ENCODE measurements around the gene RAB1B. TPM values are rescaled to one million over a fixed set of nuclear protein-coding genes. Genes with fewer than 3 reads are reported as not detected.

RAB1B gene
- total and polyA plus RNA-seq, 10 of the 15 experiments (the other 5 are each of a cell fraction or from before 2014, with no cell fraction given) = 10.4 to 193 (median 96.9) TPM

DNA sequence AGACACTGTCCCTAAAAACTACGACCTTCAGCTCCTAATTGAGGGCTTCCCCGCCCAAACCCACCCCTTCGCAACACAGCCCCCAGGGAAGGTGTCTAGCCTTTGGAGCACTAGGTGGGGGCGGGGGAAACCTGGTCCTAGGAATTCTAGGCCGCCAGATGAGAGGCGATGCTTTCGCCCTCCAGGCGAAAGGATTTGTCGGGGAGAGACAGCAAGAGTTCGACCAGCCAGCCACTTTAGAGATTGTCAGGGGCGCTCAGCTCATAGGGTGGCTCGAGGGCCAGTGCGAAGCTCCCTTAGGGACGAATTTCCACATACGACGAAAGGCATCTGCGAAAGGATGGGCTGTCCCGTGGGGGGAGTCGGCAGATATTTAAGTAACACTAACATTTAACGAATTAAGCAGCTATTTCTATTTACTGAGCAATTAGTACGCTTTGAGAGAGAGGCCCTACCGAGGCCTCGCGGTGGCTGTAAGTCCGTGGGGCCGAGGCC, 43.1 kb downstream of the RAB1B start:
- in situ Hi-C loops (cut with MboI) (no loop called here), intact Hi-C loops (cut with micrococcal nuclease; ENCODE audit: unreplicated experiment) (loop anchor here (2.0 kb wide), 1 partner anchor 77 kb away; no protein-coding TSS in a partner anchor)
- Histone ChIP-seq H3K27ac (ENCODE audit: control insufficient read depth, insufficient read depth) (peak overlapping the region; percentile 55; the same call in 1 of the 2 replicates), H3K4me3 (peak overlapping the region; percentile 66), H3K9ac (ENCODE audit: control insufficient read depth, insufficient read depth, low read length) (peak overlapping the region; percentile 69), H4K20me1 (ENCODE audit: control insufficient read depth, insufficient read depth) (no peaks in the 10 kb centered on the region), H3K27me3 (replicated peaks in 1 of 2; ENCODE audit: control insufficient read depth in 2 of 2, insufficient read depth in 2 of 2, low read length in 1 of 2) (no peaks in the 10 kb centered on the region; a peak in 1 of 4 replicates), H3K4me2 (ENCODE audit: control insufficient read depth, insufficient read depth) (peak overlapping the region; percentile 93), H3K9me3 (replicated peaks; ENCODE audit: control insufficient read depth, insufficient read depth, low read length) (no peaks in the 10 kb centered on the region), H3K4me1 (ENCODE audit: control insufficient read depth, insufficient read depth, low read length) (no peaks in the 10 kb centered on the region; the same call in 1 of the 2 replicates), H3K79me2 (ENCODE audit: control insufficient read depth, insufficient read depth, low read length) (no peaks in the 10 kb centered on the region), H2AFZ (ENCODE audit: control insufficient read depth, low read depth, low read length) (peak overlapping the region; percentile 99), H3K36me3 (ENCODE audit: control insufficient read depth in 2 of 2, insufficient read depth in 2 of 2, low read length in 1 of 2) (no peaks in the 10 kb centered on the region)
- DNase-seq (ENCODE audit: low read depth, low spot score) (no peak), ATAC-seq (no peak), FAIRE-seq (no peak)
- no TSS peak for BruUV-seq (replicated peaks)
- RAD21 ChIA-PET (ENCODE audit: unreplicated experiment) = interaction anchor here (0.7 to 3.0 kb wide), 27 partner anchors 9 to 1042 kb away, joined by 3 to 49 read pairs (median 4); partner anchors contain the start of genes B4GAT1, MRPL11, PELI3 and POLD4
- WGBS (ENCODE audit: insufficient coverage, insufficient replicate concordance, low lambda C conversion rate, missing lambda C conversion rate) = 20% methylated on average over 25 of the region's 26 CpGs
- CTCF ChIA-PET = interaction anchor here (0.5 to 6.3 kb wide), 32 partner anchors 9 to 805 kb away, joined by 3 to 166 read pairs (median 6); partner anchors contain the start of genes B4GAT1, BRMS1, DPP3 and MRPL11
- POLR2A ChIA-PET = interaction anchor here (1.0 to 2.9 kb wide), 11 partner anchors 15 to 1042 kb away, joined by 3 to 19 read pairs (median 6); partner anchors contain the start of genes BRMS1, POLD4, RAB1B and RIN1
- TF ChIP-seq, protein P1, sequence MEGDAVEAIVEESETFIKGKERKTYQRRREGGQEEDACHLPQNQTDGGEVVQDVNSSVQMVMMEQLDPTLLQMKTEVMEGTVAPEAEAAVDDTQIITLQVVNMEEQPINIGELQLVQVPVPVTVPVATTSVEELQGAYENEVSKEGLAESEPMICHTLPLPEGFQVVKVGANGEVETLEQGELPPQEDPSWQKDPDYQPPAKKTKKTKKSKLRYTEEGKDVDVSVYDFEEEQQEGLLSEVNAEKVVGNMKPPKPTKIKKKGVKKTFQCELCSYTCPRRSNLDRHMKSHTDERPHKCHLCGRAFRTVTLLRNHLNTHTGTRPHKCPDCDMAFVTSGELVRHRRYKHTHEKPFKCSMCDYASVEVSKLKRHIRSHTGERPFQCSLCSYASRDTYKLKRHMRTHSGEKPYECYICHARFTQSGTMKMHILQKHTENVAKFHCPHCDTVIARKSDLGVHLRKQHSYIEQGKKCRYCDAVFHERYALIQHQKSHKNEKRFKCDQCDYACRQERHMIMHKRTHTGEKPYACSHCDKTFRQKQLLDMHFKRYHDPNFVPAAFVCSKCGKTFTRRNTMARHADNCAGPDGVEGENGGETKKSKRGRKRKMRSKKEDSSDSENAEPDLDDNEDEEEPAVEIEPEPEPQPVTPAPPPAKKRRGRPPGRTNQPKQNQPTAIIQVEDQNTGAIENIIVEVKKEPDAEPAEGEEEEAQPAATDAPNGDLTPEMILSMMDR (IDR thresholded peaks at IDR 0.05 in 2 of 3, conservative IDR thresholded peaks at IDR 0.05 in 1 of 3; ENCODE audit: control insufficient read depth in 2 of 3, extremely low read depth in 1 of 3, insufficient read depth in 1 of 3, low read depth in 3 of 3, low read length in 3 of 3) = peak in 1 of 3 experiments; percentile 93; a peak in 2 of 6 replicates
- TF ChIP-seq CREB1 (IDR thresholded peaks at IDR 0.05; ENCODE audit: low read depth) = no peak
- SMC1A ChIA-PET (ENCODE audit: uncharacterized antibody, unreplicated experiment) = interaction anchor here (0.6 to 2.8 kb wide), 22 partner anchors 9 to 260 kb away, joined by 3 to 33 read pairs (median 5); partner anchors contain the start of genes MRPL11, NPAS4, RIN1 and SLC29A2
